ENCODE measurements around the gene BNC2. TPM values are rescaled to one million over a fixed set of nuclear protein-coding genes. Genes with fewer than 3 reads are reported as not detected.
"Not testable (repeated sequence)": the region's sequence is repeated elsewhere in the genome, so short reads cannot be mapped to it uniquely, and the experiment has no call there.

The BNC2 gene
- total RNA-seq, 1 donor from 2014 or later, result 2.9 TPM

DNA sequence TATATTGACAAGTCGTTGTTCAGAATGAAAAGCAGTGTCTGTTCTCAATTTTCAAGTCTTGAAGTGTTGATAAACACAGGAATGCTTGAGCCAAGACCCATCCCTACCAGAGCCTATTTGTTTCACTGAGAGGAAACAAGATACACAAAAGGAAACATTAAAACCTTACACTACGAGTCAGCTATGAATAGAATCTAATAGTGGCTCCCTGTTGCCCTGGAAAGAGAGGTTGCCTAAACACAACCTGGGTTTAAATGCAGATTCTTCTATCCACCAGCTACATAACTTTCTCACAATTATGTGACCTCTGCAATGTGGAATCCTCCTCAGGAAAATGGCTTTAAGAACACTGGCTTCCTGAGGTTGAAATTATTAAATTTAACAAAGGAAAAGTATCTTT, 29.1 kb upstream of the BNC2 start:
- TF ChIP-seq CTCF (conservative IDR thresholded peaks at IDR 0.05; ENCODE audit: low read depth, low read length), result no peak
- no peak for DNase-seq (ENCODE audit: low read depth)

DNA sequence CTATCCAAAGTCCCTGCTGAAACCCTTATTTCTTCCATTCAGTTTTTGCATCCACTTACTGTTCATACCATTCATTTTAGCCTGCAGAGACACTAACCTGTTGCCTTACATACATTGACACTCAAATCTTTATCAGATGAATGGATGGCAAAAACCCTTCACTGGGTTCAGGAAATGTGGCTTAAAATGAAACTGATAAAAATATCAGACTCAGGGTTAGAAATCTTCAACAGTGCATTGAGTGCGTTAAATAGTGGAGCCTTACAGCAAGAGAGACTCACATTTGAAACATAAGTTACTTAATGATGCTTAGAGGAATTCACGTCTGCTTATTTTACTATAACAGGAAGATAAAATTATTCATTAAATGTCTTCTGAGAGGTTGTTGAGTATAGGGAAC, 28.0 kb upstream of the BNC2 start:
- TF ChIP-seq CTCF (conservative IDR thresholded peaks at IDR 0.05; ENCODE audit: low read depth, low read length), result no peak
- H3K4me3 ChIP-seq (ENCODE audit: low read depth, low read length), result no peak overlapping the region
- DNase-seq (ENCODE audit: low read depth), result no peak

More for the DNA sequence above, 29.1 kb upstream of the BNC2 start:
- H3K4me3 ChIP-seq (ENCODE audit: low read depth, low read length), result no peak overlapping the region

DNA sequence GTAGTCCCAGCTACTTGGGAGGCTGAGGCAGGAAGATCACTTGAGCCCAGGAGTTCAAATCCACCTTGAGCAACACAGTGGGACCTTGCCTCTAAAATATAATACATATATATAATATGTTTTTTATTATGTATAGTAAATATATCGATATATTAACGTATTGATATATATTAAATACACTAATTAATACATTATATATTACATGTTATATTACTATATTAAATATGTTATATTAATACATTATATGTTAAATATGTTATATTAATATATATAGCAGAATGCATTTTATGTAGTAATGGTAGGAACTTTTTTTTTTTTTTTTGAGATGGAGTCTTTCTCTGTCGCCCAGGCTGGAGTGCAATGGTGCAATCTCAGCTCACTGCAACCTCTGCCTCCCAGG, 18.1 kb upstream of the BNC2 start:
- H3K4me3 ChIP-seq (ENCODE audit: low read depth, low read length), result no peak overlapping the region
- no peak for TF ChIP-seq CTCF (conservative IDR thresholded peaks at IDR 0.05; ENCODE audit: low read depth, low read length)
- DNase-seq (ENCODE audit: low read depth), result no peak

- DNase-seq (ENCODE audit: low read depth), result no peak
- no peak overlapping the region for H3K4me3 ChIP-seq (ENCODE audit: low read depth, low read length)
- no peak for TF ChIP-seq CTCF (conservative IDR thresholded peaks at IDR 0.05; ENCODE audit: low read depth, low read length)
Observed at GRCh38 chr9:16885931-16886330, 15.5 kb upstream of the BNC2 start.

- TF ChIP-seq CTCF (conservative IDR thresholded peaks at IDR 0.05; ENCODE audit: low read depth, low read length), result no peak
- H3K4me3 ChIP-seq (ENCODE audit: low read depth, low read length), result no peak overlapping the region
- DNase-seq (ENCODE audit: low read depth), result no peak
Observed at GRCh38 chr9:16884952-16885513, 14.6 kb upstream of the BNC2 start.

DNA sequence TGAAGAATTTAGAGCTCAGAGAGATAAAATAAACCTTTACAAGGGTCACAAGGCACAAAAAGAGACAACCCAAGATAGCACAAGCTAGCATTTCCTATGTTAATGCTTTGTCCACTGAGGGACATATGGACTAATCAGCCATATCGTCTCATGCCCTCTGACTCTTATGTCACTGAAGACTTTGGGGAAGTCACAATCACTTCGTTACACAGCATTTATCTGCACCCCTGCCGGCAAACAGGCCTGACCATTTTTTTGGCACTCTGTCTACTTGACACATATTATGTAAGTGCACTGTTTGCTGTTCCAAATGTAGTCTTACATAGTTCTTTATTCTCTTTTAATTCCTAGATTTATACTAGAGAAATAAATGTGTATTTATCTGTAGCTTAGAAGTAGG, 13.9 kb upstream of the BNC2 start:
- no peak overlapping the region for H3K4me3 ChIP-seq (ENCODE audit: low read depth, low read length)
- TF ChIP-seq CTCF (conservative IDR thresholded peaks at IDR 0.05; ENCODE audit: low read depth, low read length), result no peak
- no peak for DNase-seq (ENCODE audit: low read depth)

- no peak for DNase-seq (ENCODE audit: low read depth)
- TF ChIP-seq CTCF (conservative IDR thresholded peaks at IDR 0.05; ENCODE audit: low read depth, low read length), result no peak
- no peak overlapping the region for H3K4me3 ChIP-seq (ENCODE audit: low read depth, low read length)
Observed at GRCh38 chr9:16883586-16883985, 13.1 kb upstream of the BNC2 start.

DNA sequence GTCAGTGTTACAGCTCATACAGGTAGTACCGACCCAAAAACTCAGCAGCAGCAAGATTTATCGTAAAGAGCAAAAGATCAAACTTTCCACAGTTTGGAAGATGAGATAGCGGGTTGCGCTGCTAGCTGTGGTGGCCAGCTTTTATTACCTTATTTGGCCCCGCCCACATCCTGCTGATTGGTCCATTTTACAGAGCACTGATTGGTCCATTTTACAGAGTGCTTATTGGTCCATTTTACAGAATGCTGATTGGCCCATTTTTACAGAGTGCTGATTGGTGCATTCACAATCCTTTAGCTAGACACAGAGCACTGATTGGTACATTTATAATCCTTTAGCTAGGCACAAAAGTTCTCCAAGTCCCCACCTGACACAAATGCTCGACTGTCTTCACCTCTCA, 12.0 kb upstream of the BNC2 start:
- DNase-seq (ENCODE audit: low read depth); H3K4me3 ChIP-seq (ENCODE audit: low read depth, low read length): not testable (repeated sequence)

Measured in epithelial cell of proximal tubule (primary cell).